ENCODE results near the gene KDM5D.

The KDM5D gene

GRCh38 chrY:19744381-19745378, at the start of gene KDM5D:
TSS of gene KDM5D (minus strand) at chrY:19744726. CDS start at chrY:19744534, 192 bp downstream.
- DNase-seq: no peak

DNA sequence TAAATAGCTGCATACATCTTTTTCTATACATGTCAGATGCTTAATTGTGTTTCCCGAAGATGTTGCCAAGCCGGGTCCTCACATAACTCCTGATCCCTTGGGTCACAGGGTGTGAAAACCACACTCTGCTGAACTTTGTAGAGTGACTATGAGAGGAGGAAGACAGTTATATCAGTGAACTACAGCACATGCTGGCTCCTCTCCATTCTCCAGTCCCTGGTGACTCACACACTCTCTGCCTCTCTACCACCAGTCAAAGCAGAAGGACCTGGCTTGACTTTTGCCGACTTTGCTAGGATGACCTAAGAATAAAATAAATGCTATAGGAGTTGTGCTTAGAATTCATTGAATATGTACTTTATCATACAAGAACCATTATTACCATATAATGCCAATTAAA, 23.8 kb upstream of the KDM5D start:
- DNase-seq: no peak

GRCh38 chrY:19743331-19743730, 1.2 kb downstream of the KDM5D start:
- DNase-seq: no peak

DNA sequence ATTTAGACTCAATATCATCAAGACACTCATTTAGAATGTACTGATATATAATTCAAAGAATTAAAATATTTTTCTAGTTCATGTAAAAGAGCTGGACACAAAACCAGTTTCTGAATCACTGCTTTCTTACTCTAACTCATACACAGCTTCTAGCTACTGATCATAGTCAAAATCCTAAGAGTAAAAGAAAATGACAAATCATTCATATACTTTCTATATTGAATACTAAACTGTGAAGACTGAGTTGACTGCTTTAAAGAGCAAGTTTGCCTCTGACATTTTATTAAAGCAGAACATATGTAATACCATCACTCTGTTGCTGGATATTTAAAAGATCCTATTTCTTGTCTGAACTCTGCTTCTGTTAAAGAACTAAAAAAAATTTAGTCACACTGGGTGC, 2.4 kb downstream of the KDM5D start:
- no peak for DNase-seq

DNA sequence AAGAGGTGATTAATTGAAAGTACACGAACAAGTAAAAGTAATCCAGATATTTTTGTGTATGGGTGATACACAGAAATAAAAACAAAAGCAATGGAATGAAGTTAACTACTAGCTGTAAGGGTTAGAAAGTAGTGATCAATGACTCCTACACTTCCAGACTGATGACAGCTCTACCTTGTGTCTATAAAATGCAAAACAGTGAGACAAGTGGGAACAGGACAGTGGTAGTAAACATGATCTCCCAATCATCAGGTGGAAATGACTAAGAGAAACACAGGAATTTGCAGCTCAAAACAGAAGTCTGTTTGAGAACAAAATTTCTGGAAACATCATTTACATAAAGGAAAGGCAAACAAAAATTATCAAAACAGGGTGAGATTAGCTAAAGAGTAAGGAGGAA, 10.1 kb downstream of the KDM5D start:
- no peak for DNase-seq

GRCh38 chrY:19717950-19718349, 26.6 kb downstream of the KDM5D start:
- no peak for DNase-seq

GRCh38 chrY:19717146-19717545, 27.4 kb downstream of the KDM5D start:
- DNase-seq: no peak

- no peak for DNase-seq
Observed at GRCh38 chrY:19715226-19715625, 29.3 kb downstream of the KDM5D start.

DNA sequence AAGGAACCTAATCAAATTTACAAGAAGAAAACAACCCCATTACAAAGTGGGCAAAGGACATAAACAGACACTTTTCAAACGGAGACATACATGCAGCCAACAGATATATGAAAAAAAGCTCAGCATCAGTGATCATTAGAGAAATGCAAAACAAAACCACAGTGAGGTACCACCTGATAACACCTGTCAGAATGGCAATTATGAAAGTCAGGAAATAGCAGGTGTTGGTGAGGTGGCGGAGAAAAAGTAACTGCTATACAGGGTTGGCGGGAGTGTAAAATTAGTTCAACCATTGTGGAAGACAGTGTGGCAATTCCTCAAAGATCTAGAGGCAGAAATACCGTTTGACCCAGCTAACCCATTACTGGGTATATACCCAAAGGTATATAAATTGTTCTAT, 31.1 kb downstream of the KDM5D start:
- no peak for DNase-seq

- DNase-seq: no peak
Observed at GRCh38 chrY:19706273-19706672, 38.3 kb downstream of the KDM5D start.

DNA sequence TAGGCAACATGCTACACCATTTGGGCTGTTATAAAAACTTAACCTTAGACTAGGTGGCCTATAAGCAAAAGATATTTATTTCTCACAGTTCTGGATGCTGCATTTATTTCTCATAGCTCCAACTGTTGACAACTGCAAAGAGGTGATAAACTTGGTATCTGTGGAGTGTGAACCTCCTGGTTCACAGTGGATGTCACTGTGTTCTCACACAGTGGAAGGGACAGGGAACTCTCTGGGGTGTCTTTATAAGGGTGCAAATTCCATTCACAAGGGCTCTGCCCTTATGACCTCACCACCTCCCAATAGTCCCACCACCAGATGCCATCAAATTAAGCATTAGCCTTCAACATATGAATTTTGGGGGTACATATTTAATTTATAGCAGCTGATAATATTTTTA, 46.0 kb downstream of the KDM5D start:
- DNase-seq: no peak

DNA sequence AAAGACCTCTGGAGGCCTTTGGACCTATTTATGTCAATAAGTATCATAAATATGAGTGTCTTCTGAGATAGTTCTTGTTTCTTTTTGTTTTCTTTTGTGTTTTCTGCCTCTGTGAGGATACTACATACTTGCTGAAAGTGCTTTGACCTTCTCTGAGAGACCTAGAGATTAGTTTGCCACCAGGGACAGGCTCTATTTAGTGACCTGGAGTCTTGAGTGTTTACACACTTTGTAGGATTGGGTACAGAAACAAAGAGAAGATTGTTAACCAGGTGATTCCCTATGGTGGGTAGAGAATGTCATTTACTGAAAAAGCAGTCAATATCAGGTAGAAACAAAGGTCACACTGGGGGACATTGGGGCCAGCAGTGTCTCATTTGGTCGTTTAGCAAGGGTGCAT, 63.7 kb downstream of the KDM5D start:
- DNase-seq: no peak

All from NCI-H524 (cell line).